ENCODE measurements around the gene SHQ1.

The SHQ1 gene

DNA sequence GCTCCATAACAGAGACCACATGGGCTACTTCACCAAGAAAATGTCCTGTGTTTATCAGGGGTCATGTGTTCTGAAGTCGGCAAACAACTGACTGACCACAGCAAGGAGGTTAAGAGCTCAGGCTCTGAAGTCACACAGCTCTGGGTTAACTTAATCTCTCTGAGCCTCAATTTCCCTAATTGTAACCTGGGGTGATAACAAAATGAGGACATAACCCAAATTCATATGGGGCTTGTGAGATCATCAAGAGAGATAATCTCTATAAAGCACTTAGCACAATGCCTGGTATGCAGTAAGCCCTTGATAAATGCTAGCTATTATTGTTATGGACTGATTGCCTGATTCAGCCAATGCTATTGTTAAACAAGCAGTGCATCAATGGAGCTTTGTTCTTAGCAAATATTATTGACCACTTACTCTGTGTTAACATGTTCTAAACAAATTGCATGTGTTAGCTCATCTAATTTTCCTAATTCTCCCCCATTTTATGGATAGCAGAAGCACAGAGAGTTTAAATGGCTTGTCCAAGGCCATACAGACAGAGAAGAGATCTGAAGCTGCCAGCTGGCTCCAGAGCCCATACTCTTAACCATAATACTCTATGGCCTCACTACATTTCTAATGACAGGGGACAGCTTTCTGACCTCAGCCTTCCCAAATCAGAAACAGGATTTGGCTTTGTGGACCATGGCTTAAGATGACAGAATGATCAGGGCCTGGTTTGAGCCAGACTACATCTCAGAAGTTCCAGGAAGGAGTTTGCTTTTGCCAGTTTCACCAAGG, 78.3 kb downstream of the SHQ1 start:
- Histone ChIP-seq H3K9me3 (replicated peaks in 1 of 11) (no peaks in the 10 kb centered on the region), H3K36me3 (peaks cover 24 to 77% (median 47%) of the 10 kb centered on the region in 11 experiments; a peak in 20 of 22 replicates), H3K27me3 (no peaks in the 10 kb centered on the region), H4K20me1 (no peaks in the 10 kb centered on the region), H3K27ac (no peak overlapping the region), H3K4me3 (no peak overlapping the region), H3K9ac (no peak overlapping the region), H3K4me1 (0 out of 20 replicates have a peak, but pooled peaks cover 0 to under 1% (median 0%) of the 10 kb centered on the region in 10 experiments), H3K4me2 (no peak overlapping the region)
- no peak for TF ChIP-seq Cebpa-rat (IDR thresholded peaks at IDR 0.05)

DNA sequence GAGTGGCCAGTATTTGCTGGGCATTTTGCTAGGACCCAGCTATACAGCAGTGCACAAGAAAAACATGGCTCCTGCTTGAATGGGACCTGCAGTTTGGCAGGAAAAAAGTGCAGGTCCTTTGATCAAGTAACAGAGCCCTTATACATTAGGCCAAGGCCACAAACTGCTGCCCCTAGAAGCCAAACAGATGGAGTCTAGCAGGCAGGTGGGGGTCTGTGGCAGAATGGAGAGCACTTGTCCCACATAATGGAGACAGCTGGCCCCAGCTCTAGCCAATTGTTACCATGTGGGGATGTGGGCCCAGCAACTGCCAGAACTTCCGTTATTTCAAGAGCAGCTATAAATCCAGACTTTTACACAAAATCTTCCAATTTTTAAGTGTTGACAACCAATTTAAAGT, 79.3 kb downstream of the SHQ1 start:
- Histone ChIP-seq H3K4me3 (no peak overlapping the region), H3K4me2 (peak overlapping the region in 1 of 11 experiments; percentile 13; a peak in 1 of 22 replicates), H3K9ac (no peak overlapping the region), H3K27me3 (no peaks in the 10 kb centered on the region), H3K27ac (no peak overlapping the region), H4K20me1 (0 out of 22 replicates have a peak, but pooled peaks cover 0 to under 1% (median 0%) of the 10 kb centered on the region in 11 experiments), H3K36me3 (peaks cover 24 to 82% (median 50%) of the 10 kb centered on the region in 11 experiments; a peak in 21 of 22 replicates), H3K4me1 (peaks cover 0 to 10% (median 5%) of the 10 kb centered on the region in 10 experiments; a peak in 14 of 20 replicates), H3K9me3 (replicated peaks in 1 of 11) (no peaks in the 10 kb centered on the region)
- no peak for TF ChIP-seq Cebpa-rat (IDR thresholded peaks at IDR 0.05)

DNA sequence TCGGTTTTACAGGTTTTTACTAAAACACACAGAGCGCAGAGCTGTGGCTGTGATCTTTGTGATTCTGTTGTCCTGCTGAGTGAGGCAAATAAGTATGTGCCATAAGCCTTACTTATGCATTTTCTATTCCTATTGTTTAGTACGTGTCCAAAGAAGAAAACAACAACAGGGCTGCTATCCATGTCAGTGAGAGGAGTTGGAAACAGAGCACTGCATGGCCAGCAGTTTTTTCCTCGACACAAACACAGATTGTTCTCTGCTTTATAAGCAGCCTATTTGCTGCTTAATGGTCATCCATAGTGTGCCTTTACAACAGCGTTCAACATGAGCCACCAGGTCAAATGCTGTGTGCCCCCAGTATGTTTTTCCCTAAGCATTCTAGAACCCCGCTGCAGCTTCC, 79.8 kb downstream of the SHQ1 start:
- no peak for TF ChIP-seq Cebpa-rat (IDR thresholded peaks at IDR 0.05)
- H3K4me3 ChIP-seq: no peak overlapping the region
- no peak overlapping the region for H3K9ac ChIP-seq
- H3K4me1 ChIP-seq: peaks cover 0 to 15% (median 8%) of the 10 kb centered on the region in 10 experiments; a peak in 14 of 20 replicates
- no peak overlapping the region for H3K27ac ChIP-seq
- peaks cover 24 to 82% (median 50%) of the 10 kb centered on the region in 11 experiments; a peak in 21 of 22 replicates for H3K36me3 ChIP-seq
- no peak overlapping the region for H3K4me2 ChIP-seq
- H3K9me3 ChIP-seq (replicated peaks in 1 of 11): no peaks in the 10 kb centered on the region
- 0 out of 22 replicates have a peak, but pooled peaks cover 0 to 5% (median 0%) of the 10 kb centered on the region in 11 experiments for H4K20me1 ChIP-seq
- no peaks in the 10 kb centered on the region for H3K27me3 ChIP-seq

DNA sequence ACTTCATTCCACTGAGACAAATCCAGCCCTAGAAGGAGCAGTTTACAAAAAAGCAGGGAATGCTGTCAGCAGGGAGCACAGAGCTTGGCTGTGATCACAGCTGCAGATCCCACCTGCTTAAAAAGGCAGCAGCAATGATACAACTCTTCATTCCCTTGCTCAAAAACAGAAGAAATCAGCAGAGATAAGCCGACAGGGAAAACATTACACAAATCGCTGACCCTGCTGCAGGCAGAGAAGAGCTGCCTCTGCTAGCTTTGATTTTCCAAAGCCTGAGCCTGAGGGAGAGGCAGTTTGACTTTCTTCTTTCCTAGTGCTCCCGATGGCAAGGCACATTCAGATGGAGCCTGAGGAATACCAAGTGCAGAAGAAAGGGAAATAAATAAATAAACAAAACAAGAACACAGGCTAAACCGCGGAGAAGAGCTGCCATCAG, 80.2 kb downstream of the SHQ1 start:
- Histone ChIP-seq H3K4me1 (peaks cover 0 to 16% (median 8%) of the 10 kb centered on the region in 10 experiments; a peak in 14 of 20 replicates), H3K4me2 (no peak overlapping the region), H4K20me1 (0 out of 22 replicates have a peak, but pooled peaks cover 0 to 7% (median 0%) of the 10 kb centered on the region in 11 experiments), H3K9ac (no peak overlapping the region), H3K27ac (no peak overlapping the region), H3K36me3 (peaks cover 20 to 82% (median 50%) of the 10 kb centered on the region in 11 experiments; a peak in 21 of 22 replicates), H3K27me3 (no peaks in the 10 kb centered on the region), H3K9me3 (replicated peaks in 1 of 11) (no peaks in the 10 kb centered on the region), H3K4me3 (no peak overlapping the region)
- TF ChIP-seq Cebpa-rat (IDR thresholded peaks at IDR 0.05): no peak

DNA sequence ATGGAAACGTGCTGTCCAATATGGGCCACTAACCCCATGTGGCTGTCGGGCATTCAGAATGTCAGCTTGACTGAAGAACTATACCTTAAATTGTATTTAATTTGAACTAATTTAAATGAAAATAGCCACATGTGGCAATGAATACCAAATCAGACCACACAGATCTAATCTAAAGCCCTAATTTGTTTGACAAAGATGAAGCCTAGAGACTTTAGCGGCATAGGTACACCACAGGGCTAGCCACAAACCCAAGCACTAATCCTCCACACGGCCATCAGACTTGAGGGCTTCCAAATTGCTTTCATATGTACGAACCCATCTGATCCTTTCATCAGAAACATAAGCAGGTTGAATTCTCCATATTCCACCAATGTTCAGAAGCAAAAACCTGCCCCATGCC, 81.4 kb downstream of the SHQ1 start:
- Histone ChIP-seq H3K9me3 (replicated peaks in 1 of 11) (no peaks in the 10 kb centered on the region; a peak in 1 of 22 replicates), H3K4me2 (no peak overlapping the region), H3K4me1 (peaks cover 1 to 17% (median 9%) of the 10 kb centered on the region in 10 experiments; a peak in 17 of 20 replicates), H3K4me3 (no peak overlapping the region), H3K9ac (no peak overlapping the region), H3K36me3 (peaks cover 8 to 82% (median 48%) of the 10 kb centered on the region in 11 experiments; a peak in 19 of 22 replicates), H3K27me3 (no peaks in the 10 kb centered on the region), H3K27ac (no peak overlapping the region), H4K20me1 (0 out of 22 replicates have a peak, but pooled peaks cover 0 to 7% (median 0%) of the 10 kb centered on the region in 11 experiments)
- TF ChIP-seq Cebpa-rat (IDR thresholded peaks at IDR 0.05): no peak

DNA sequence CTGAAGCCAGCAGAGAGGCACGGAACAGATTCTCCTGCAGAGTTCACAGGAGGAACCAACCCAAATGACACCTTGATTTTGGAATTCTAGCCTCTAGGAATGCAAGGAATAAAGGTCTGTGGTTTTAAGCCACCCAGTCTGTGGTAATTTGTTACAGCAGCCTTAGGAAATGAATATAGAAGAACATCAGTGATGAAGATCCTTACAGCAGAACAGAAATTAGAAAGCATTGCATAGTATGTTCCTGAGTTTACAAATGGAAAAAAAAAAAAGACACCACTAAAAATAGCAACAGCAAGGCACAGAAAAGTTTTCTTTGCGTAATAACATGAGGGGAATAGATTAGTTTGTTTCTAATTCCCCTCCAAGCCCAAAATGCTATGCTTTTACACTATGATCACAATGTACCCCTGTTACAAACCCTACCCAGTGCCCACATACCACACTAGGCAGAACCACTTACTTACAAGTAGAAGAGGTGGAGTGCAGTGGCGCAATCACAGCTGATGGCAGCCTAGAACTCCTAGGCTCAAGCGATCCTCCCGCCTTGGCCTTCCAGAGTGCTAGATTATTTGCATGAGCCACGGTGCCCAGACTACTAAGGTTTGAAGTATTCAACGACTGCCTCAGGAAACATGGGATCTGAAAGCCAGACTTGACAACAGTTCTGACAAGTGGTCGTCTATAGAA, 84.3 kb downstream of the SHQ1 start:
- Histone ChIP-seq H3K36me3 (peaks cover 3 to 66% (median 43%) of the 10 kb centered on the region in 11 experiments; a peak in 18 of 22 replicates), H3K4me3 (no peak overlapping the region), H3K4me2 (peak overlapping the region in 9 of 11 experiments; percentile 3 to 51 (median 20); a peak in 14 of 22 replicates), H3K9me3 (replicated peaks in 1 of 11) (peaks cover 0 to 1% (median 0%) of the 10 kb centered on the region in 11 experiments; a peak in 2 of 22 replicates), H3K27me3 (no peaks in the 10 kb centered on the region), H3K9ac (no peak overlapping the region), H4K20me1 (0 out of 22 replicates have a peak, but pooled peaks cover 0 to 7% (median 0%) of the 10 kb centered on the region in 11 experiments), H3K4me1 (peaks cover 7 to 28% (median 20%) of the 10 kb centered on the region in 10 experiments; a peak in 17 of 20 replicates), H3K27ac (no peak overlapping the region)
- no peak for TF ChIP-seq Cebpa-rat (IDR thresholded peaks at IDR 0.05)

DNA sequence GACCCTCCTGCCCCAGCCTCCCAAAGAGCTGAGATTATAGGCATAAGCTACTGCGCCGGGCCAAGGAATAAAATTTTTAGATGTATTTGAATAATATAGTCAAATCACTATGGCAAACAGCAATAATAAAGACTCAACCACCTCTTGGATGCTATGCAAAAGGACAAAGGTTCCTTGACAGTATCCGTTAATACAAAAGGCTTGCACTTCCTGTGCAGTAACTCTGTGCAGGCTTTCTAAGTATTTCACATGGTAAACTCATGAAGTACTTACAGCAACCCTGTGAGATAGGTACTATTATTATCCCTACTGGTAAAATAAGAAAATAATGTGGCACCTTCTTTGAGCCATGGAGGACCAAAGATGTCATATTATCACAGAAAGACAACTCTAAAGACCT, 86.8 kb downstream of the SHQ1 start:
- no peak overlapping the region for H3K27ac ChIP-seq

DNA sequence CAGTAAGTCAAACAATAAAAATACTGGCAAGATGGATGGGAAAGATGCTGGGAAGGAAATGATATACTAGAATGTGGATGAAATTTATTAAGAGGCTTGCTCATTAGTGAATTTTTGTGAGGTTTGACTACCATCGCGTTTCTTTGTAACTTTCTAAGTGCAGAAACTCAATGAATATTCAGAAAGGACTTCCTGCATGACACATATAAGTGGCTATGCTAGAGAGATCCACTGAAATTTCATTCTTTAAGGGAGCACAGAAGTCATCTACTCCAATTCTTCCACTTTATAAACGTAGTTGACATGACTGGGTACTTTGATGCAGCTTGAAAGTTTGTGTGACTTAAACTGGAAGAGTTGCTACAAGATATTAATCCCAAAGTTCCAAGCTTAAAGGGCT, 88.0 kb downstream of the SHQ1 start:
- peaks cover 0 to 5% (median 0%) of the 10 kb centered on the region in 11 experiments; a peak in 1 of 22 replicates for H3K27me3 ChIP-seq

More for the DNA sequence above, 86.8 kb downstream of the SHQ1 start:
- peaks cover 19 to 50% (median 43%) of the 10 kb centered on the region in 10 experiments for H3K4me1 ChIP-seq
- peak overlapping the region in 8 of 11 experiments; percentile 3 to 28 (median 14); a peak in 7 of 22 replicates for H3K4me2 ChIP-seq
- TF ChIP-seq Cebpa-rat (IDR thresholded peaks at IDR 0.05): no peak
- H3K36me3 ChIP-seq: peaks cover 0 to 46% (median 28%) of the 10 kb centered on the region in 11 experiments; a peak in 17 of 22 replicates
- peaks cover 0 to 7% (median 0%) of the 10 kb centered on the region in 11 experiments; a peak in 1 of 22 replicates for H4K20me1 ChIP-seq
- peaks cover 0 to 3% (median 0%) of the 10 kb centered on the region in 11 experiments; a peak in 2 of 22 replicates for H3K9me3 ChIP-seq (replicated peaks in 1 of 11)
- no peaks in the 10 kb centered on the region for H3K27me3 ChIP-seq
- no peak overlapping the region for H3K4me3 ChIP-seq
- no peak overlapping the region for H3K9ac ChIP-seq

More for the DNA sequence above, 88.0 kb downstream of the SHQ1 start:
- peaks cover 0 to 38% (median 22%) of the 10 kb centered on the region in 11 experiments; a peak in 14 of 22 replicates for H3K36me3 ChIP-seq
- H4K20me1 ChIP-seq: peaks cover 0 to 7% (median 0%) of the 10 kb centered on the region in 11 experiments; a peak in 1 of 22 replicates
- H3K9me3 ChIP-seq (replicated peaks in 1 of 11): peaks cover 0 to 3% (median 0%) of the 10 kb centered on the region in 11 experiments; a peak in 2 of 22 replicates
- peaks cover 29 to 61% (median 55%) of the 10 kb centered on the region in 10 experiments for H3K4me1 ChIP-seq
- no peak overlapping the region for H3K27ac ChIP-seq
- no peak for TF ChIP-seq Cebpa-rat (IDR thresholded peaks at IDR 0.05)
- H3K4me2 ChIP-seq: no peak overlapping the region; a peak in 1 of 22 replicates
- no peak overlapping the region for H3K9ac ChIP-seq
- no peak overlapping the region for H3K4me3 ChIP-seq
